Measurements from ENCODE around the gene ADAMTSL3.
"Not testable (repeated sequence)": the region's sequence is repeated elsewhere in the genome, so short reads cannot be mapped to it uniquely, and the experiment has no call there.

The ADAMTSL3 gene

DNA sequence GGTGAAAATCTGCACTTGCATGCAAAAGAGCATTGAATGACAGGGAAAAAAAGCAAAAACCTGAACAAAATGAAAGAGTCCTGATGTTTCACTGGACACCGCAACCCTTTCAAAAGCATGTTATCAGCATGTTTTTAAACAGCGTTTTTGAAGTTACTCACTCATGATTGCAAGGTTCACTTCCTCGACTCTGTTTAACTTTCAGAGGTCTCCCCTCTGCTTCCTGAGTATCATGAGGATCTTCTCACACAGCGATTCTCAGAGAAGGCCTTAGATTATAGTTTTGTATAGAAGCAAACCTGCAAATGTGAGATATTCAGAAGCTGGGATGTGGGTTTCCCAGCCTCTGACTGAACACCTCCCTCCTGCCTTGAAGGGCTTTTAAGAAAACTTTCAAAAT lies 395.6 kb downstream of the ADAMTSL3 start:
- not testable (repeated sequence) for DNase-seq

DNA sequence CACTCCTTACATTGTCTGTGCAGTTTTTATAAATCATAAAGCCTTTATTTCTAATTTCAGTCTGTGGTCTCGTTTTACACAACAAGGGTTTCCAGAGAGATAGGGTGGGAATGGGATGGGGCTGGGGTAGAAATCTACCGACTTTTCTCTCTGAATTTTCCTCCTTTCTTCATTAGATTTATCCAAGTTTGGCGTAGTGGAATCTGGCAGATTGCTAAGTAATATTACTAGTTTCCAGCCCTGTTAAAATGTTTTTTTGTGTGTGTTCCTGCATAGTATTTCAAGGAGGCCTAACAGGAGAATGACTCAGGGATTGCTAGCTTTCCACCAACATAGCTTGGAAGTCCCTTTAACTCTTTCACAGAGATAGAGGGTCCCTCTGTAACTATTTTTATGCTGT lies 396.2 kb downstream of the ADAMTSL3 start:
- DNase-seq = no peak

DNA sequence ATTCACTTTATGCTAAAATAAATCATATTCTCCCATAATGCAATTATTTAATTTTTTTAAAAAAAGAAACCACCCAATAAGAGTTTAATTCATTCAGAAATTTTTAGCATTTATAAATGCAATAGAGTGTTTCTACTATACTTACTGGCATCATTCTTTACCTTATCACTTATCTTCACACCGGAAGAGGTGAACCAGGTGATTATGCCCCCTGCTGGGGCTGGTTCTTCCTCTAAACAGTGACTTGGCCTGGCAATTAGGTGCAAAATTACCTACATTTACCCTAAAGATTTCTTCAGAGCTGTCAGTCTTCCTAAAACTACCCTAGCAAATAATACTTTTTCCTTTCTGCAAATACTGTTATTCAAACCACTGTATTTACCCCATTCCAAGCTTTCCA lies 397.2 kb downstream of the ADAMTSL3 start:
- DNase-seq = not testable (repeated sequence)

DNA sequence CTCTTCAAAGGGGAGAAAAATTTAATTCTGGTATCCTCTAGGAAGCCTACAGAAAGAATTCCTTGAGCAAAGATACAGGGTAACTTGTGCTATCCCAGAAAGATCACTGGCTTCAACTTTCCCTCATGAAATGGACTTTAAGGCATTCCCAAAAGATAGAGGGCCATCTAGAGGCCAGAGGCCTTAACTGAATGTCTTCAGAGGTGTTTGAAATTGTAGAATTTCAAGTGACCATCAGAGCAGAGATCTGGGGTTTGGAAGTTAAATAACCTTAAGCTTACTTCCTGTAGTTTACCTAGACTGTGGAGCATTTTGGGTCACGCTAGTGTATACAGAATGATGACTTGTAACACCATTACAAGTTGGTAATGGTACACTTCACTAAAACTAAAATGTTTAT lies 400.6 kb downstream of the ADAMTSL3 start:
- not testable (repeated sequence) for DNase-seq

DNA sequence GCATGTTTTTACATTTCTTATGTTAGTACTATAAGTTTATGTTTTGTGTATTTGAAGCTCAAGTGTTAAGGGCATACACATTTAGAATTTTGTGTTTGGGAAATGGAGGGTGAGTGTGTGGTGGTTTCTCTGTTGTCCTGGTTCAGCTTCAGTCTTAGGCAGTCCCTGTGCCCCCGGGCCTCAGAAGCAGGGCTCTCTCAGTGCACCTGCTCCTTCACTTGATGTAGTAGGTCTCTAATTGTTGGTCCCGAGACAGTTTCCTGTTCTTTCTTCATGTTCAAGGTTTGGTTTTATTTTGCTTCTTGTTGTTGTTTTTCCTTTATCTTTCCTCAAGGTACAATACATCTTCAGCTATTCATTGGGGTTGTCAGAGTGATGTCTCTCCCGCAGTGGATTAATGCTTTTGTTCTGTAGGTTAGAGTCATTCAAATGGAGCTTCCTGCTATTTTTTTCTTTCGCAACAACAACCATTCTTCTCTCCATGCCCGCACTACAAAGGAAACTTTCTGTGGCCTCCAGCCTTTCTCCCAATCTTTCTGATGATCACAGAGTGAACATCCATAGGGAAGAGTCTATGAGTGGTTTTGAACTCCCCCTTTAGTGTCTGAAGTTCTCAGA lies 403.9 kb downstream of the ADAMTSL3 start:
- DNase-seq = no peak

DNA sequence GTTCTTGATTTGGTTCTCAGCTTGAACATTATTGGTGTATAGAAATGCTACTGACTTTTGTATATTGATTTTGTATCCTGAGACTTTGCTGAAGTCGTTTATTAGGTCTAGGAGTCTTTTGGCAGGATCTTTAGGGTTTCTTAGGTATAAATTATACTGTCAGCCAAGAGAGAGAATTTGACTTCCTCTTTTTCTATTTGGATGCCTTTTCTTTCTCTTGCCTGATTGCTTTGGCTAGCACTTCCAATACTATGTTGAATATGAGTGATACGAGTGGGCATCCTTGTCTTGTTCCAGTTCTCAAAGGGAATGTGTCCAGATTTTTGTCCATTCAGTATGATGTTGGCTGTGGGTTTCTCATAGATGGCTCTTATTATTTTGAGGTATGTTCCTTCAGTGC lies 409.8 kb downstream of the ADAMTSL3 start:
- DNase-seq = not testable (repeated sequence)

DNA sequence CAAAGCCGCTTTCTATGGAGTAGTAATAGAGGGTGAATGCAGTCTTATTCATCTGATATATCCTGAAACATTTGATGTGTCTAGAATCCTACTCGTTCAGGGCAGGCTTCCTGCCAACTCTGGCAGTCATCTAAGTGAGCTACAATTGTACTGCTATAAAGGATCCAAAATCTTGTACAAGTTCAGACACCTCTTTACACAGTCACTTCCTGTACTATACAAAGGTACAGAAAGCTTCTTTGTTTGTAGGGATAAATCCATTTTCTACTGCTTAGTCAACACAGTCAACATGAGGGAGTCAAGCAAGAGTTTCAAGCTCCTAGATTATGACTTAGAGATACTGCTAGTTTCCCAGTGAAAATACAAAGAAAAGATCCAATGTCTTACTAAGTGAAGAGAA lies 414.8 kb downstream of the ADAMTSL3 start:
- not testable (repeated sequence) for DNase-seq

DNA sequence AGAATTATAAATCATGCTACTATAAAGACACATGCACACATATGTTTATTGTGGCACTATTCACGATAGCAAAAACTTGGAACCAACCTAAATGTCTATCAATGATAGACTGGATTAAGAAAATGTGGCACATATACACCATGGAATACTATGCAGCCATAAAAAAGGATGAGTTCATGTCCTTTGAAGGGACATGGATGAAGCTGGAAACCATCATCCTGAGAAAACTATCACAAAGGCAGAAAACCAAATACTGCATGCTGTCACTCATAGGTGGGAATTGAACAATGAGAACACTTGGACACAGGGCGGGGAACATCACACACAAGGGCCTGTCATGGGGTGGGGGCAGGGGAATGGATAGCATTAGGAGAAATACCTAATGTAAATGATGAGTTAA lies 424.1 kb downstream of the ADAMTSL3 start:
- not testable (repeated sequence) for DNase-seq

DNA sequence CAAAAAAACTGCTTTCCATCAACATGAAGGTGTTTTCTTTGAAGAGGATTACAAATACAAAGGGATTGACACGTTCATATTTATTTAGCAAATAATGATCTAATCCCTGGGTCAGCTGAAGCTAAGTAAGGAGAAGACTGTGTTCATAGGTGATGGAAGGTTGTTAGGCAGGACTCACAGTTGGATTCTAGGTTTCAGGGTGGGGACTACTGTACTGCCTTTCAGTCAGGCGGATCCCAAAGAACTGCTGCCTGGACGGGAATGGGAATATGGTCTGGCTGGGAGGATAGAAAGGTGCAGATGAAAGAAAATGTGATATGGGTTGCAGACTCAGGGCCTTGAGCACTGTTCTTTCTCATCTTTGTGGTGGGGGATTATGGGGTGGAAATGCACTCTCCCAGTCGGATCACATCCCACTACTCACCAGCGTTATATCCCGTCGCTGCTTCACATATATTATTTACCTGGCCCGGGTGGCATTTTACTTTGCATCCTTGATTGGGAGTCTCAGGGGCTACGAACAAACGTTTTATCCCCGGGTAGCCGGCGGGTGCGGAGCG lies 425.5 kb downstream of the ADAMTSL3 start:
- peak; percentile 35 for DNase-seq

DNA sequence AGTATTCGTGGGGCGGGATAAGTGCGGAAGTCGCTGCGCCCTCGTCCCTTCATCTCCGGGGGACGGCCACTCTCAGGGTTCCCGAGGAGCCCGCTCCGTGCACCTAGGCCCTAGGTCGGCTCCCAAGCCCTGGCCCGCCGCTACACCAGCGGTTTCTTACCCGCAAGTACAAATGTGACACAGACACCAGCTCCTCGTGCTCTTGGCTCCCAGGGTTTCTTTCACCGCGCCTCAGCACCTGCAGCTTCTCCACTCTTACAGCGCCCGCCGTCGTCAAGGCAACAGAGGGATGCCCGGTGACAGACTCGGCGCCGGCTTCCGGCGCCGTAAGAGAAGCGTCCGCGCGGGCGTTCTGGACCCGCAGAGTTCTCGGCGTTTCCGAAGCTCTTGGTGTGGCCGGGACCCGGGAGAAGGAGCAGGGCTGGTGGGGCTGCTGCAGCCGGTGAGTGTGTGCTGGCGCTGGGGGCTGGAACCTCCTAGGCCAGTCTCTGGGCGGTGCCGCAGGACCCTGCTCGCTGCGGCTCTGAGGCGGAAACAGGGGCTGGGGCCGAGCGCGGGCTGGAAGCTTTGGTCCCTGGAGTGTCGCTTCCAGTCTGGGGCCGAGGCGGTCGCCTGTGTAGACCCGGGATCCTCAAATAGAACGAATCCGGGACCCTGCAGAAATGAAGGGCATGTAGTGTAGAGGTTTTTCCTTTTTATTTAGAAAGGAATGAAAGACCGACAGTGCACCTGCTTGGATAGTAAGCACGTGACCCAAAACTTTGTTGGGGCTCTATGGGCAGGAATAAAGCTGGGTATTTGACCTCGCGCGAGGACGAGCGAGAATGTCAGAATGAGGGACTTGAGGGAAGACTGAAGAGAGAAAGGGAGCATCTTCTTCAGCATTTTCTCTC lies 426.2 kb downstream of the ADAMTSL3 start:
- DNase-seq = peak; percentile 53

DNA sequence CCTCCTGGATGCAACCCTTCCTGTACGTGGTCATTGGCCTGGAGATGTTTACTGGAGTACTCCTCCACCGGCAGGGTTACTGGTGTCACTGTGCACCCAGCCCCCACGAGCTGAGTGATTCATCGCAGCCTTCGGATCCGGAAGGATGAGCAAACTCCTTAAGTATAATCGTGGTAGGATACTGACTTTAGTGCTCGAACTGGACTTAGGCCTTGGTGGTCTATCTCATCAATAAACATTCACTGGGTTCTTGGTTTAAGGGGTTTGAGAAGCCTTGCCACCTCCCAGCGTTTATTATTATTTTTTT lies 426.8 kb downstream of the ADAMTSL3 start:
- DNase-seq = not testable (repeated sequence)

DNA sequence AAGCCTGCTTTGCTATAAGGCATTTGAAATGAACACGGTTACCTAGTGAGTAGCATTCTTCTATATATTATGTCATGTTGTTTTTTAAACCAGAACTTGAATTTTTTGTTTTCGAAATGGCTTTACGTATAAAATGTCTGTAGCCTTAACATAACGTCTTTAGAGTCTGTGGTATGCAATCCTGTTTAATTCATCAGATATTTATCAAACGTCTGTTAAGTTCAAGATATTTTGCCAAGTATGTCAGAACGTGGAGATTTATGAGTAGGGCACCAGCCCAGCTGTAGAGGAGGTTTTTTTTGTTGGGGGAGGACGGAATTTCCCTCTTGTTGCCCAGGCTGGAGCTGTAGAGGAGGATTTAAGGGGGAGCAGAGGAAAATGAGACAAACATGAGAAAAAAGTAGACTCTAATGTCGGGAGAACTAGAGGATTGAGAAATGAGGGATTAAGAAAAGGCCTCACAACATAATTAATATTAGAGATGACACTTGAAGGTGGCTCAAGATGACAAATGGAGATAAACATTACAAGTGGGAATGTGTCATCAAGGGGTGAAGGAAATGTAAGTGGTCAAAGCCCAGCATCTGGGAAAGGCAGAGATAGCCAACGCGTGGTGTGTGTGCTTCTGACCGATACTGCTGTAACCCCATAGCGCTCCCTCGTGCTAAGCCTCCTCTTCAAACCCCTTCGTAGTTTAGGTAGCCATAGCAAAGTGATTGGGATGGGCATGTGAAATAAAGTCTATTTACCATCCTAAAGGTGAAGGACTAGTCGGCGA lies 427.7 kb downstream of the ADAMTSL3 start:
- no peak for DNase-seq

DNA sequence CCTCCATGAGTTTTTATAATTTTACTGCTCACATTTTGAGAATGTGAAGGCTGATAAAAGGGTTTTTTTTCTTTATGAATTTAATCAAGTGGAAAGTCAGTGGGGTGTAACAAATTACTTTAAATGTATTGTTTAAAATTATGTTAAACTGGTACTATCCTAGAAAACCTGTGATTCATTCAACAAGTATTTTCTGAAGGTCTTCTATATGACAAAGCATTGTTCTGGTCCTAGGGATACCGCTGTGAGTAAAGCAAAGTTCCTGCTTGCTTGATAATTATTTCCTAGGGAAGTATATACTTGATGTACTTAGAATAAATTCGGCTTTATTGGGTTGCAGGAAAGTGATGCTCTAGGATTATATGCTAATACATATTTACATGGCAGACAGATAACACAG lies 428.8 kb downstream of the ADAMTSL3 start:
- no peak for DNase-seq

DNA sequence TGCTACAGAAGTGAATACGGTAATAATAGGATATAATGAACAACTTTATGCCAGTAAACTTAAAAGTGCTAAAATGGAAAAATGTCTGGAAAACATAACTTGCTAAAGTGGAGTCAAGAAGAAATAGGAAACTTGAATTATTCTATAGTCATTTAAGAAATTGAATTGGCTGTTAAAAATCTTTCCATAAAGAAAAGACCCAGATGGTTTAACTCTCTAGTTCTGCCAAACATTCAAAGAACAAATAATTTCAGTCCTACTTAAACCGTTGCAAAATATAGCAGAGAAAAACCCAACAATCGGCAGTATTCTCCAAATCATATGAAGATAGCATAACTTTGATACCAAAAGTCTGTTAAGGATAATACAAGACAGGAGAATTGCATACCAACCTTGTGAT lies 432.1 kb downstream of the ADAMTSL3 start:
- not testable (repeated sequence) for DNase-seq
